Calu3 (cell line): ENCODE results near the gene GSTT2. TPM values are rescaled to one million over a fixed set of nuclear protein-coding genes. Genes with fewer than 3 reads are reported as not detected.

Experiments
- BruUV-seq: library from RNA; stranded (reverse); fragments of 400-500 nt; replicated peaks from 2 replicates; lab custom pipeline; 2021; lab: Mats Ljungman, UMichigan
- CTCF ChIA-PET: fragments of 300-600 bp; sonication (Branson Sonifier 250); formaldehyde crosslinking; loops from one replicate; lab custom pipeline; 2022; ENCODE audit warnings: antibody characterized with exemption; lab: Charles Lee
- DNase-seq: peaks from one replicate; pipeline ENCODE4 v3.0.0; 2022
- H3K27ac Mint-ChIP-seq: one replicate; pipeline ENCODE4 v1.8.0; 2022; ENCODE audit warnings: mixed read lengths; ENCODE audit not compliant: unreplicated experiment
- H3K27me3 Mint-ChIP-seq: one replicate; pipeline ENCODE4 v1.8.0; 2022; ENCODE audit warnings: mixed read lengths; ENCODE audit not compliant: unreplicated experiment
- H3K36me3 Mint-ChIP-seq: one replicate; pipeline ENCODE4 v1.8.0; 2022; ENCODE audit warnings: mild to moderate bottlenecking, moderate library complexity, mixed read lengths; ENCODE audit not compliant: insufficient read depth, unreplicated experiment
- H3K4me1 Mint-ChIP-seq: one replicate; pipeline ENCODE4 v1.8.0; 2022; ENCODE audit warnings: mild to moderate bottlenecking, low read depth, mixed read lengths; ENCODE audit not compliant: unreplicated experiment
- H3K4me3 Mint-ChIP-seq: one replicate; pipeline ENCODE4 v1.8.0; 2022; ENCODE audit warnings: mild to moderate bottlenecking, low read depth, moderate library complexity, mixed read lengths; ENCODE audit not compliant: unreplicated experiment
- H3K9me3 Mint-ChIP-seq: one replicate; pipeline ENCODE4 v1.8.0; 2022; ENCODE audit warnings: low read depth, mixed read lengths; ENCODE audit not compliant: unreplicated experiment
- CTCF ChIP-seq: fragments of 200-600 bp; IDR thresholded peaks from one replicate; pipeline ENCODE4 v1.8.0; 2022; ENCODE audit warnings: antibody characterized with exemption; ENCODE audit not compliant: unreplicated experiment
- intact Hi-C: fragments of 100-400 bp; cut with micrococcal nuclease; formaldehyde crosslinking; loops from one replicate; pipeline ENCODE4 v1.10.0; 2022; ENCODE audit not compliant: unreplicated experiment
- total RNA-seq: library from RNA; stranded (reverse); gene quantifications from 2 replicates; pipeline ENCODE4 v1.2.3, GENCODE V29; 2022

The GSTT2 gene
- total RNA-seq, 1 experiment from 2014 or later = 0.85 TPM

- no peak overlapping the region for H3K27ac Mint-ChIP-seq
- no TSS peak for BruUV-seq
- no peaks in the 10 kb centered on the region for H3K27me3 Mint-ChIP-seq
- no peak overlapping the region for H3K4me3 Mint-ChIP-seq
- H3K9me3 Mint-ChIP-seq = no peaks in the 10 kb centered on the region
- CTCF ChIA-PET = interaction anchor here (0.6 kb wide), 1 partner anchor 9 kb away, joined by 3 read pairs; no protein-coding TSS in a partner anchor
- TF ChIP-seq CTCF = no peak
- intact Hi-C loops = no loop called here
- no peaks in the 10 kb centered on the region for H3K36me3 Mint-ChIP-seq
- peaks cover 8% of the 10 kb centered on the region for H3K4me1 Mint-ChIP-seq
- no peak for DNase-seq
Observed at GRCh38 chr22:24026733-24027132, 46.8 kb downstream of the GSTT2 start.

- intact Hi-C loops = no loop called here
- CTCF ChIA-PET = interaction anchor here (0.6 to 0.7 kb wide), 2 partner anchors 10 to 57 kb away, joined by 3 read pairs; no protein-coding TSS in a partner anchor
- H3K4me3 Mint-ChIP-seq = no peak overlapping the region
- no TSS peak for BruUV-seq
- no peak for TF ChIP-seq CTCF
- H3K27me3 Mint-ChIP-seq = no peaks in the 10 kb centered on the region
- DNase-seq = no peak
- no peaks in the 10 kb centered on the region for H3K9me3 Mint-ChIP-seq
- H3K27ac Mint-ChIP-seq = no peak overlapping the region
- H3K4me1 Mint-ChIP-seq = peaks cover 8% of the 10 kb centered on the region
- no peaks in the 10 kb centered on the region for H3K36me3 Mint-ChIP-seq
Observed at GRCh38 chr22:24027389-24027975, 47.5 kb downstream of the GSTT2 start.

- Mint-ChIP-seq H3K4me1 (peaks cover 6% of the 10 kb centered on the region), H3K27ac (no peak overlapping the region), H3K9me3 (no peaks in the 10 kb centered on the region), H3K36me3 (no peaks in the 10 kb centered on the region), H3K4me3 (no peak overlapping the region), H3K27me3 (no peaks in the 10 kb centered on the region)
- DNase-seq = no peak
- no TSS peak for BruUV-seq
- intact Hi-C loops = no loop called here
- CTCF ChIA-PET = no interaction called here
- TF ChIP-seq CTCF = no peak
Observed at GRCh38 chr22:24027991-24028390, 48.1 kb downstream of the GSTT2 start.

GRCh38 chr22:24028533-24028932 is 48.6 kb downstream of the GSTT2 start:
- no peaks in the 10 kb centered on the region for H3K9me3 Mint-ChIP-seq
- CTCF ChIA-PET = no interaction called here
- no peak overlapping the region for H3K4me3 Mint-ChIP-seq
- no peaks in the 10 kb centered on the region for H3K36me3 Mint-ChIP-seq
- H3K27ac Mint-ChIP-seq = no peak overlapping the region
- BruUV-seq = no TSS peak
- TF ChIP-seq CTCF = no peak
- DNase-seq = no peak
- H3K4me1 Mint-ChIP-seq = peaks cover under 1% of the 10 kb centered on the region
- intact Hi-C loops = no loop called here
- H3K27me3 Mint-ChIP-seq = no peaks in the 10 kb centered on the region
